Right lobe of liver (tissue), 4 donors: ENCODE measurements around the gene ARHGEF11.
"Not testable (repeated sequence)": the region's sequence is repeated elsewhere in the genome, so short reads cannot be mapped to it uniquely, and the experiment has no call there.

ENCODE experiments used
- POLR2A ChIP-seq: fragments of 450-650 bp; IDR thresholded peaks from one replicate; pipeline ENCODE4 v1.6.1; 2017; ENCODE audit warnings: antibody characterized with exemption, mild to moderate bottlenecking
- TF ChIP-seq, protein P1 (sequence below), 4 donors: fragments of 200-600 bp in 3 of 4; fragments of 450-650 bp in 1 of 4; IDR thresholded peaks; one replicate each; pipeline versions ENCODE4 v1.5.1 to v1.8.0; 2016 to 2022; ENCODE audit warnings: antibody characterized with exemption in 4 of 4, mild to moderate bottlenecking in 2 of 4
- donor health status: DM: no; HTN: no; CAD: no.
- donor health status: DM: no; HTN: no; CAD: no.
- donor health status: DM: no; HTN: yes; CAD: no.

DNA sequence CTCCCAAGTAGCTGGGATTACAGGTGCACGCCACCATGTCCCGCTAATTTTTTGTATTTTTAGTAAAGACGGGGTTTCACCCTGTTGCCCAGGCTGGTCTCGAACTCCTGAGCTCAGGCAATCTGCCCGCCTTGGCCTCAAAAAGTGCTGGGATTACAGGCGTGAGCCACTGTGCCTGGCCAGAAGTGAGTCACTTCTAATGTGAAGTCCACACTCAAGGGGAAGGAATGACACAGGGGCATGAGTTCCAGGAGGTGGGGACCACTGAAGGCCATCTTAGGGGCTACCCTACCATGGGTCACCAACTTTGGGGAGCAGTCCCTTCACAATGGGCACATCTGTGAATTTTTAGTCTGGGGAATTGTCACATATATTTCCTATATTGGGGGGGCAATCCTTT lies 118.8 kb downstream of the ARHGEF11 start:
- TF ChIP-seq, protein P1, sequence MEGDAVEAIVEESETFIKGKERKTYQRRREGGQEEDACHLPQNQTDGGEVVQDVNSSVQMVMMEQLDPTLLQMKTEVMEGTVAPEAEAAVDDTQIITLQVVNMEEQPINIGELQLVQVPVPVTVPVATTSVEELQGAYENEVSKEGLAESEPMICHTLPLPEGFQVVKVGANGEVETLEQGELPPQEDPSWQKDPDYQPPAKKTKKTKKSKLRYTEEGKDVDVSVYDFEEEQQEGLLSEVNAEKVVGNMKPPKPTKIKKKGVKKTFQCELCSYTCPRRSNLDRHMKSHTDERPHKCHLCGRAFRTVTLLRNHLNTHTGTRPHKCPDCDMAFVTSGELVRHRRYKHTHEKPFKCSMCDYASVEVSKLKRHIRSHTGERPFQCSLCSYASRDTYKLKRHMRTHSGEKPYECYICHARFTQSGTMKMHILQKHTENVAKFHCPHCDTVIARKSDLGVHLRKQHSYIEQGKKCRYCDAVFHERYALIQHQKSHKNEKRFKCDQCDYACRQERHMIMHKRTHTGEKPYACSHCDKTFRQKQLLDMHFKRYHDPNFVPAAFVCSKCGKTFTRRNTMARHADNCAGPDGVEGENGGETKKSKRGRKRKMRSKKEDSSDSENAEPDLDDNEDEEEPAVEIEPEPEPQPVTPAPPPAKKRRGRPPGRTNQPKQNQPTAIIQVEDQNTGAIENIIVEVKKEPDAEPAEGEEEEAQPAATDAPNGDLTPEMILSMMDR (IDR thresholded peaks at IDR 0.05) = not testable (repeated sequence)
- not testable (repeated sequence) for TF ChIP-seq POLR2A
